Hepatic stellate cell (primary cell): Measurements from ENCODE around the gene NR5A2.
A peak's percentile ranks its signal among the peaks of the same experiment; 100 is the strongest.

Experiments
- DNase-seq: peaks from one replicate; pipeline ENCODE4 v3.0.0; 2011; ENCODE audit warnings: low spot score

The NR5A2 gene

GRCh38 chr1:200128944-200129879 lies 101.7 kb downstream of the NR5A2 start:
- no peak for DNase-seq

DNA sequence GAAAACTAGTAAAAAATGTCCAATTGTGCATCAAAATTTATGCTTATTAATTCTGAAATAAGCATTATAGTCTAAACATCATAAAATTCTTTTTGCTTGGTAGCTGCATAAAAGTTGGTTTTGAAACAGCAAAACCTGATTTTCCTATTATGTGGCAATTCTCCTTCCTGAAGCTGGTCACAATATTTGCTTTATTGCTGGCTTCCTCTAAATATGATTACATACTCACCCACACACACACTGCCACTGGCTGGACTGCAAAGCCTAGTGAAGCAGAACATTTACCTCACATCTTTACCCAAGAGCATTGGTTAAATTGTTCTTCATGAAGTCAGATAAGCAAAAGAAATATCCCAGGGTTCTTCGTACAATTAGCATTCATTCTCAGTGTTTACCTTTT lies 103.0 kb downstream of the NR5A2 start:
- DNase-seq: no peak

GRCh38 chr1:200131551-200132125 lies 104.1 kb downstream of the NR5A2 start:
- DNase-seq: no peak

DNA sequence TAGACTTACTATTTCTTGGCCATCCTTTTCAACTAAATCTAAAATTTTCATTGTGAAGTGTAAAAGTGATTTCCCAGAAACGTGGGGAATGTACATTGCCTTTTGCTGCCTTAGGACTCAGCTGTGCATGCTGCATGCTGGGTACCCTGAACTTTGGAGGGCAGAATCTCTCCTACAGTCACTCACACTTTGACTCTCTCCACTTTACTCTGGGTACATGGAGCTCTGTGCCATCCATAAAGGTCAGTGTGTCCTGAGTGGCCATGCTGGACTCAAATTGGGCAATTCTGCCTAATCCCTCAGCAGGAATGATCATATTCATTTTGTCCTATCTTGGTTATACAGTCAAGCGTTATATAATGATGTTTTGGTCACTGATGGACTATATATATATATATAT lies 105.6 kb downstream of the NR5A2 start:
- DNase-seq: no peak

- DNase-seq: no peak
Observed at GRCh38 chr1:200134116-200134515, 106.6 kb downstream of the NR5A2 start.

DNA sequence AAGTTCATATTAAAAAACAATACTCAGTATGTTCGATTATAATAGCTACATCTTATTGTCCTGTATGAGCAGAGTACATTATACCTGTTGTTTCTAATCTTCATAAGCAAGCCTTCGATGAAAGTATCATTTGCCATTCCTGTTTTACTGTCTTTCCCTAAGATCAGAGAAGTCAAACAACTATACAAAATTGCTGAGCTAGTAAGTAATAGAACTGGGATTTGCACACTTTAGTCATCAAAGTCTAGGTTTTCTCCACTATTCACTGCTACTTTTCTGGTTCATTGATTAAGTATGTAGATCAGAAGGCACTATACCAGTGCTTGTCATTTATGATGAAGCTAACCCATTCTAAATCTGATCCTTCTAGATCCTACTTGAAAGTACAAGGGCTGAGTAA lies 108.9 kb downstream of the NR5A2 start:
- DNase-seq: no peak

DNA sequence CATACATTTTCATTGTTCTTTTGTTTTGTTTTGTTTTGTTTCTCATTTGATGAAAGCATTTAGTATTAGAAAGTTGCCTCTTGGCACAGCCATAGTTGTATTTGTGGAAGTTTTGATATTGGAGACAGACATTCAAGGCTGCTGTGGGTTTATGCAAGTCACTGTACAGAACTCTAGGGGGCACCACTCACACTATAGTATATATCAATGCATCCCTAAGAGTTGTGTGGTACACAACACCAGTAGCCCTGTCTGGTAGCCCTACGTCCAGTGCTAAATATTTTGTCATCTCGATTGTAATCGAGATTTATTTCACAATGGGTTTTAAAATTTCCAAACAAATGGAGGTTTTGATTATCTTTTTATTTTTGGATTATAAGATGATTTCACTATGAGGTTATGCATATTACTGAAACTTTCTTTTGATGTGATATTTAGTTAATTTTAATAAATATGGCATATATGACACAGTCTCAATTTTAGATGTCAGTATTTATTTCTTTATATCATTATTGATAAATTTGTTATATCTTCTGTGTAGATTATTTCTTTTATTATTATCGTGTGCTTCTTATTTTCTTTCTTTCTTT lies 112.2 kb downstream of the NR5A2 start:
- DNase-seq: peak; percentile 56

- no peak for DNase-seq
Observed at GRCh38 chr1:200143347-200143746, 115.8 kb downstream of the NR5A2 start.

DNA sequence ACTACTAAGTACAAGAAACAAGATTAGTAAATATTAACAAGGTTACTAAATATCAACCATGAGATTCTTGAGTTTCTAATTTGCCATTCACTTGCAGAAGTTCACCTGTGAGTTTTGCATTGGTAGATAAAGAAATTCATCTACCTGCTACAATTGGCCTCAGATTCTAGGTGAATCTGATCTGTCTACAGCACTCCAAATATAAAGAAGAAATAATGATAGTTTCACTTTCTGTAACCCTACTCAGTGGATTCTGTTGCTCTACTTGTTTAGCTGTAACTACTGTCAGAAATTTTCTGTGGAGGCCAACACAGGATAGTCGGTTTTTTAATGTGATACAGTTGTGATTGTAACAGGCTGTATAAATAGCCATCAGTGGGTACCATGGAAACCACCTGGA lies 118.6 kb downstream of the NR5A2 start:
- DNase-seq: no peak

- DNase-seq: no peak
Observed at GRCh38 chr1:200147094-200147493, 119.6 kb downstream of the NR5A2 start.

DNA sequence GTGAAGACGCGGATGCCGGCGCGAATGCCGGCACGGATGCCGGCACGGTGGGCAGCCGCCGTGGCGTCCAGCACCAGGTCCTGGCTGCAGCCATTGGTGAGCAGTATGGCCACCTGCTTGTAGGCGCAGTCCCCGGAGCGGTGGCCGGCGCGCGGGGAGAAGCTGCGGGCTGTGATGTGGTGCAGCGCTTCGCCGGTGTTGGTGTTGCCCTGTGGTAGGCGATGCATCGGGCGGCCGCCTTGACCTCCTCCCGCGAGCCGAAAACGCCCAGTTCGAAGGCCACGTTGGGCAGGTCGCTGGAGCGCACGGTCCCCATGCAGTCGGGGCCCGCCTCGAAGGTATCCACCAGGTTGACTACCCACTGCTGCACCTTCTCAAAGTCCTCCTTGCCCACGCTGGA lies 120.2 kb downstream of the NR5A2 start:
- no peak for DNase-seq

- no peak for DNase-seq
Observed at GRCh38 chr1:200150006-200150405, 122.5 kb downstream of the NR5A2 start.

- peak; percentile 42 for DNase-seq
Observed at GRCh38 chr1:200150721-200151120, 123.2 kb downstream of the NR5A2 start.

GRCh38 chr1:200152336-200152735 lies 124.8 kb downstream of the NR5A2 start:
- DNase-seq: no peak

DNA sequence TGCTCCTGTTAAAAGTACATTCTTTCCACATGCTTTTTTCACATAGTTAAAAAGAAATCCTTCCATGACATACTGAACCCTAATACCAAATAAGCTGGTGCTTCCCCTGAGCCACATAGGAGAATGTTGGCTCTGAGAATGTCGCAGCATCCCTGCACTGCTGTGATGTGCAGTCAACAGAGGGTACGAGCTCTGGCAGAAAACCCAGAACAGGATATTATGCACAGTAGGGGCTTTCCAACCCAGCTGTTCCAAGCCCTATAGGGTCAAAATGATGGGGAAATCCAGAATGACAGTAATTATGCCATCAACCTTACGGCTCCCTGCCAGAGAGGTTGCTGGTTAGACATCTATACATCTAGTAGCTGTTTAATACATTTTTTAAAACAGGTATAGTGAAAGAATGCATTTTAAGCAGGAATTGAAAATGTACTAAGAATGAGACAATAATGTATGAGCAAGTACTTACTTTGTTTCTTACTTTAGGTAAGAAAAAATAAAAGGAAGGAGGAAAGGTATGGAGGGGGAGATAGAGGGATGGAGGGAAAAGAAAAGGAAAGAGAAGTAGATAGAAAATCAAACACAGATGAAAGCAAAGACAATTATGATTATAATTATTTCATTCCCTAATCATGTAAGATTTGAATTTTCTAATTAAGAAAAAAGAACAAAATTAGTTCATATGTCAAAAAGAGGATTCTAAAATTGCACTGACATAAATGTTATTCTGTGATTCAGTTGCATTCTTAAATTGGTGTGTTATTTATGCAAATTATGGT lies 126.0 kb downstream of the NR5A2 start:
- no peak for DNase-seq

DNA sequence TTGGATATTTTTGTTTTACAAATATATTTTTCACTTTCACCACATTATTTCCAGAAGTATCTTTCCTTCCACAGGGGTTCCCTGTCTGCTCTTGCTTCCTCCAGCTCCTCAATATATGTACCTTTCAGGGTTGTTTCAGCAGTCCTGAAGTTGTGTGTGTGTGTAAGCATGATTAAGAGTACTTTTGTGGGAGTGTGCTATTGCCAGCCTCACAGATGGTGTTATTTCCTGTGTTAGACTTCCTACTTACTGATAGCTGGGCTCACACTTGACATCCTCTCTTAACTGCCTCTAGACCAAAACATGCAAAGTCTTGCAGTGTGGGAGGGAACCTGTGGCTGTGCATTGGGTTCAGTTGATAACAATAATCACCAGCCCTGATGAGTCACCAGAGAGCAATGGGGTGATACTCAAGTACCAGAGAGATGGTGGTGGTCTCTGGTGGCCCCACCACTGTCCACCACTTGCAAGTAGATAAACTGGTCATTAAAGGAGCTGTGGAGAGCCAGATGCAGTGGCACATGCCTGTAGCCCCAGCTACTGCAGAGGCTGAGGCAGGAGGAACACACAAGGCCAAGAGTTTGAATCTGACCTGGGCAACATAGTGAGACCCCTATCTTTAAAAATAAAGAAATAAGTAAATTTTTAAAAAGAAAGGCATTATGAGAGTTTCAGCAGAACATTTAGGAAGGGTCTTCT lies 126.7 kb downstream of the NR5A2 start:
- DNase-seq: no peak

DNA sequence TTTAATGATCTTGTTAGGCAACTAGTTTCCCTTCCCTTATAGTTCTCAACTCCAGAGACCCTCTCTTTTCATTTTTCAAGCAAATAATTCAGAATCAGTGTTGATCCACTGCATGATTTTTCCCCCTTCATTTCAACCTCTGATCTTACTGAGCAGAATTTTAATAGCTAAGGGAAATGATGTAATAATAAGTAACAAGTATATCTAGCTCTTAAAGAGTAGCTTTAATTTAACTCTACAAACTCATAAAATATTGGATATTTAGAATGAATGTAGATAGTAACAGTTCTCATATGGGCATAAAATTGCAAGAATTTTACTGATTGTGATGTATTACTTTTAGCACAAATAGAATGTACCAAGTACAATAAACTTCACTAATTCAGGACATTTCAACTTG lies 130.2 kb downstream of the NR5A2 start:
- no peak for DNase-seq

GRCh38 chr1:200161801-200162200 lies 134.3 kb downstream of the NR5A2 start:
- DNase-seq: no peak

- DNase-seq: no peak
Observed at GRCh38 chr1:200162258-200162657, 134.7 kb downstream of the NR5A2 start.

DNA sequence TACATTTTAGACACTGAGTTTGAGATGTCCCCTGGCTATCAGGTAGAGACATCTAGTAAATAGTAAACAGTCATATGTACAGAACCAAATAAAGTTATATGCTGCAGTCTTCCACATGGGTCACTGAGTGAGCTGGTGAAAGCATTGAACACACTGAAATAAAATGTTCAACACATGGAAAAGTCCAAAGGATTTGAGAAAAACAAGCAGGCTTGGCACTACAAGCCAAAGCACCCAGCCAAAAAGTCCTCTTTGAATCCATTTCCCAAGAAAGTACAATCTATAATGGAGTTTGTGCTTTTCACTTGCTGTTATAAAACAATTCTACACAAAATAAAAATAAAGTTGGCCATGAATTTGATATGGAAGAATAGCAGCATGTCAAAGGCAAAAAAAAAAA lies 135.4 kb downstream of the NR5A2 start:
- DNase-seq: no peak

GRCh38 chr1:200163911-200164310 lies 136.4 kb downstream of the NR5A2 start:
- DNase-seq: no peak
